Stomach (tissue), 4 donors: ENCODE measurements around the gene CPB2.

Experiments
- CTCF ChIP-seq, 7 experiments: fragments of 450-650 bp in 4 of 7; fragments of 200-600 bp in 3 of 7; sonication (generic) in 3 of 7; IDR thresholded peaks; one replicate each; pipeline ENCODE4 v1.5.1; 2016 to 2019; ENCODE audit warnings: antibody characterized with exemption in 7 of 7, control low read depth in 2 of 7, mild to moderate bottlenecking in 1 of 7
- POLR2A ChIP-seq, 4 donors: fragments of 450-650 bp; IDR thresholded peaks; one replicate each; pipeline ENCODE4 v1.6.1; 2016; ENCODE audit warnings: antibody characterized with exemption in 4 of 4, control low read depth in 2 of 4, mild to moderate bottlenecking in 1 of 4, moderate library complexity in 1 of 4

GRCh38 chr13:46097663-46098062, 7.2 kb downstream of the CPB2 start:
- TF ChIP-seq CTCF (IDR thresholded peaks at IDR 0.05), result no peak
- TF ChIP-seq POLR2A (IDR thresholded peaks at IDR 0.05), result no peak
